HepG2 (cell line): ENCODE results near the gene TMEM204. TPM values are rescaled to one million over a fixed set of nuclear protein-coding genes. Genes with fewer than 3 reads are reported as not detected.

ENCODE experiments used
- CBX5 ChIP-seq: sonication (generic); formaldehyde crosslinking; IDR thresholded peaks from 2 replicates; pipeline ENCODE4 v1.4.0; 2020; ENCODE audit warnings: missing genetic modification reagents, borderline replicate concordance
- CHCHD3 ChIP-seq: sonication (generic); formaldehyde crosslinking; IDR thresholded peaks from 2 replicates; pipeline ENCODE4 v1.8.0; 2022; ENCODE audit warnings: mild to moderate bottlenecking, missing genetic modification reagents, moderate library complexity
- GLMP ChIP-seq: sonication (generic); formaldehyde crosslinking; IDR thresholded peaks from 2 replicates; pipeline ENCODE4 v1.9.0; 2021; ENCODE audit warnings: missing genetic modification reagents, mild to moderate bottlenecking, borderline replicate concordance
- HOXA5 ChIP-seq: sonication (generic); formaldehyde crosslinking; IDR thresholded peaks from 2 replicates; pipeline ENCODE4 v1.4.0; 2020; ENCODE audit warnings: missing genetic modification reagents
- HOXA9 ChIP-seq: sonication (generic); formaldehyde crosslinking; IDR thresholded peaks from 2 replicates; pipeline ENCODE4 v1.8.1; 2022; ENCODE audit warnings: missing genetic modification reagents, mild to moderate bottlenecking, moderate library complexity, borderline replicate concordance
- KLF12 ChIP-seq: sonication (generic); formaldehyde crosslinking; IDR thresholded peaks from 2 replicates; pipeline ENCODE4 v1.4.0; 2020; ENCODE audit warnings: missing genetic modification reagents, borderline replicate concordance
- MAFG ChIP-seq: sonication (generic); formaldehyde crosslinking; IDR thresholded peaks from 2 replicates; pipeline ENCODE4 v1.5.1; 2020; ENCODE audit warnings: mild to moderate bottlenecking, missing genetic modification reagents
- MYPOP ChIP-seq: sonication (generic); formaldehyde crosslinking; IDR thresholded peaks from 2 replicates; pipeline ENCODE4 v1.8.1; 2023; ENCODE audit warnings: mild to moderate bottlenecking, moderate library complexity, missing genetic modification reagents
- ONECUT2 ChIP-seq: sonication (generic); formaldehyde crosslinking; IDR thresholded peaks from 2 replicates; pipeline ENCODE4 v1.4.0; 2020; ENCODE audit warnings: missing genetic modification reagents
- POLR2AphosphoS2 ChIP-seq: IDR thresholded peaks from 2 replicates; pipeline ENCODE4 v1.6.1; 2011; ENCODE audit warnings: low read depth, low read length, improper control_type of control experiment
- RFXANK ChIP-seq: IDR thresholded peaks from 2 replicates; pipeline ENCODE4 v1.6.1; 2016
- TARDBP ChIP-seq: sonication (generic); formaldehyde crosslinking; IDR thresholded peaks from 2 replicates; pipeline ENCODE4 v1.8.0; 2022; ENCODE audit warnings: mild to moderate bottlenecking, missing genetic modification reagents
- THRA ChIP-seq: sonication (generic); formaldehyde crosslinking; IDR thresholded peaks from 2 replicates; pipeline ENCODE4 v1.4.0; 2020; ENCODE audit warnings: missing genetic modification reagents, borderline replicate concordance
- TP53 ChIP-seq: sonication (generic); formaldehyde crosslinking; conservative IDR thresholded peaks from 2 replicates; pipeline ENCODE4 v1.4.0; 2020; ENCODE audit warnings: missing genetic modification reagents
- ZFAT ChIP-seq: sonication (generic); formaldehyde crosslinking; conservative IDR thresholded peaks from 2 replicates; pipeline ENCODE4 v1.8.1; 2023; ENCODE audit warnings: missing genetic modification reagents, inconsistent platforms
- ZNF136 ChIP-seq: sonication (generic); formaldehyde crosslinking; IDR thresholded peaks from 2 replicates; pipeline ENCODE4 v1.8.1; 2022; ENCODE audit warnings: low read depth, mild to moderate bottlenecking, moderate library complexity, missing genetic modification reagents
- ZNF234 ChIP-seq: sonication (generic); formaldehyde crosslinking; conservative IDR thresholded peaks from 2 replicates; pipeline ENCODE4 v1.5.1; 2020; ENCODE audit warnings: mild to moderate bottlenecking, missing genetic modification reagents
- ZNF24 ChIP-seq: fragments of 450-650 bp; IDR thresholded peaks from 2 replicates; pipeline ENCODE4 v1.6.1; 2017; ENCODE audit warnings: antibody characterized with exemption, mild to moderate bottlenecking
- ZNF335 ChIP-seq: sonication (generic); formaldehyde crosslinking; IDR thresholded peaks from 2 replicates; pipeline ENCODE4 v1.4.0; 2020; ENCODE audit warnings: missing genetic modification reagents
- ZNF362 ChIP-seq: sonication (generic); formaldehyde crosslinking; IDR thresholded peaks from 2 replicates; pipeline ENCODE4 v1.4.0; 2020; ENCODE audit warnings: missing genetic modification reagents, mild to moderate bottlenecking, borderline replicate concordance
- ZNF484 ChIP-seq: sonication (generic); formaldehyde crosslinking; IDR thresholded peaks from 2 replicates; pipeline ENCODE4 v1.5.1; 2020; ENCODE audit warnings: mild to moderate bottlenecking, low read depth, missing genetic modification reagents, borderline replicate concordance
- ZNF616 ChIP-seq: sonication (generic); formaldehyde crosslinking; IDR thresholded peaks from 2 replicates; pipeline ENCODE4 v1.5.0; 2020; ENCODE audit warnings: low read depth, mild to moderate bottlenecking, missing genetic modification reagents
- ZNF672 ChIP-seq: sonication (generic); formaldehyde crosslinking; IDR thresholded peaks from 2 replicates; pipeline ENCODE4 v1.8.1; 2022; ENCODE audit warnings: missing genetic modification reagents
- ZNF780A ChIP-seq: sonication (generic); formaldehyde crosslinking; IDR thresholded peaks from 2 replicates; pipeline ENCODE4 v1.8.0; 2022; ENCODE audit warnings: mild to moderate bottlenecking, missing genetic modification reagents, moderate library complexity
- ZNF883 ChIP-seq: sonication (generic); formaldehyde crosslinking; IDR thresholded peaks from 2 replicates; pipeline ENCODE4 v1.5.1; 2020; ENCODE audit warnings: mild to moderate bottlenecking, missing genetic modification reagents; ENCODE audit errors: not compliant biosample characterization
- ZNF891 ChIP-seq: sonication (generic); formaldehyde crosslinking; IDR thresholded peaks from 2 replicates; pipeline ENCODE4 v1.5.0; 2020; ENCODE audit warnings: mild to moderate bottlenecking, missing genetic modification reagents
- ZSCAN31 ChIP-seq: sonication (generic); formaldehyde crosslinking; IDR thresholded peaks from 2 replicates; pipeline ENCODE4 v1.5.0; 2020; ENCODE audit warnings: low read depth, mild to moderate bottlenecking, missing genetic modification reagents
- polyA plus RNA-seq, 8 experiments: library from polyadenylated mRNA; depleted of rRNA in 3 of 8; stranded (reverse) in 7 of 8; unstranded in 1 of 8; fragments of >200 nt; fragmentation: Illumina TruSeq in 4 of 8; extraction: Trizol in 4 of 8; gene quantifications; 2 replicates each; pipeline versions ENCODE4 v1.2.1 to v1.2.3, GENCODE V29; 2011 to 2016; ENCODE audit warnings: low read depth in 4 of 8, missing spikeins in 1 of 8, mixed read lengths in 1 of 8; ENCODE audit not compliant: insufficient read depth in 1 of 8
- total RNA-seq, 5 experiments: library from RNA; depleted of rRNA; stranded (reverse); fragments of >200 nt; fragmentation: Illumina TruSeq; extraction: Trizol; gene quantifications; 2 replicates each; pipeline ENCODE4 v1.2.3, GENCODE V29; 2016; ENCODE audit warnings: low read depth in 1 of 5

TMEM204 gene
- total and polyA plus RNA-seq, 2 of the 13 experiments (the other 11 are each of a cell fraction or from before 2014, with no cell fraction given) = not detected

- TF ChIP-seq ZNF234 (CRISPR knock-in tag) (no peak), CHCHD3 (no peak), MYPOP (CRISPR knock-in tag) (no peak), ZNF24 (no peak), ZNF883 (peak; percentile 93), MAFG (CRISPR knock-in tag) (no peak), RFXANK (CRISPR knock-in tag) (no peak), ZNF335 (CRISPR knock-in tag) (0 out of 2 replicates have a peak, but pooled peaks have one; percentile 20), HOXA5 (CRISPR knock-in tag) (no peak), ZNF136 (CRISPR knock-in tag) (no peak), ZNF616 (CRISPR knock-in tag) (no peak), ZNF672 (CRISPR knock-in tag) (no peak), TP53 (CRISPR knock-in tag) (0 out of 2 replicates have a peak, but pooled peaks have one; percentile 28), POLR2AphosphoS2 (no peak), HOXA9 (CRISPR knock-in tag) (no peak), KLF12 (no peak), ZNF891 (CRISPR knock-in tag) (no peak; the same call in 1 of the 2 replicates), GLMP (CRISPR knock-in tag) (no peak), CBX5 (CRISPR knock-in tag) (no peak), ZNF484 (CRISPR knock-in tag) (no peak), ZNF780A (CRISPR knock-in tag) (no peak), ONECUT2 (CRISPR knock-in tag) (no peak), ZNF362 (CRISPR knock-in tag) (no peak), ZSCAN31 (0 out of 2 replicates have a peak, but pooled peaks have one; percentile 42), TARDBP (CRISPR knock-in tag) (no peak; the same call in none of the 2 replicates), THRA (no peak; the same call in 1 of the 2 replicates), ZFAT (peak; percentile 99)
Observed at GRCh38 chr16:1492923-1493745, 40.3 kb upstream of the TMEM204 start, which contains the start of gene TELO2 (continued).
